ENCODE data around the gene MAST4.

DNA sequence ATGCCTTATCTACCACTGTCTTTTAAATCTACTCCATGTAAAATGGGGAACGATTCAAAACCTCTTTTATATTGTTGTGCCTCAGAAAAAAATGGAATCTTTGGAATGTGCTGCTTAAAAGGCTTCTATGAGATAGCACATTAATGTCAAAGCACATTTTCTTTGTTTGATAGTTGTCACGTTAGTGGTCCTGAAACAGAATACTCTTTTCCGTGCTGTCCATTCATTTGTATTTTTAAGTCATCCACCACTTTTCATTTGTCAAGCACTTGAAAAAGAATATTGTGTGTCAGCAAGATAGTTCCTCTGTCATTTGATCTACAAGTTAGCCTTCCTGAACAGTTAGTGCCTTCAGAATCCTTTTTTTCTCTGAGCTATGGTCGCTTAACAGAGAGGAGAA is 246.9 kb downstream of the MAST4 start:
- TF ChIP-seq, protein P1, sequence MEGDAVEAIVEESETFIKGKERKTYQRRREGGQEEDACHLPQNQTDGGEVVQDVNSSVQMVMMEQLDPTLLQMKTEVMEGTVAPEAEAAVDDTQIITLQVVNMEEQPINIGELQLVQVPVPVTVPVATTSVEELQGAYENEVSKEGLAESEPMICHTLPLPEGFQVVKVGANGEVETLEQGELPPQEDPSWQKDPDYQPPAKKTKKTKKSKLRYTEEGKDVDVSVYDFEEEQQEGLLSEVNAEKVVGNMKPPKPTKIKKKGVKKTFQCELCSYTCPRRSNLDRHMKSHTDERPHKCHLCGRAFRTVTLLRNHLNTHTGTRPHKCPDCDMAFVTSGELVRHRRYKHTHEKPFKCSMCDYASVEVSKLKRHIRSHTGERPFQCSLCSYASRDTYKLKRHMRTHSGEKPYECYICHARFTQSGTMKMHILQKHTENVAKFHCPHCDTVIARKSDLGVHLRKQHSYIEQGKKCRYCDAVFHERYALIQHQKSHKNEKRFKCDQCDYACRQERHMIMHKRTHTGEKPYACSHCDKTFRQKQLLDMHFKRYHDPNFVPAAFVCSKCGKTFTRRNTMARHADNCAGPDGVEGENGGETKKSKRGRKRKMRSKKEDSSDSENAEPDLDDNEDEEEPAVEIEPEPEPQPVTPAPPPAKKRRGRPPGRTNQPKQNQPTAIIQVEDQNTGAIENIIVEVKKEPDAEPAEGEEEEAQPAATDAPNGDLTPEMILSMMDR (conservative IDR thresholded peaks at IDR 0.05; ENCODE audit: low read length), result no peak
- TF ChIP-seq EZH2phosphoT487 (IDR thresholded peaks at IDR 0.05; ENCODE audit: borderline replicate concordance, low read depth, low read length), result no peak
